ENCODE data around the gene USP5.
A peak's percentile ranks its signal among the peaks of the same experiment; 100 is the strongest.
"Not testable (repeated sequence)": the region's sequence is repeated elsewhere in the genome, so short reads cannot be mapped to it uniquely, and the experiment has no call there.

The USP5 gene

GRCh38 chr12:6843118-6843902 is 8.6 kb upstream of the USP5 start:
- no peak for DNase-seq

- no peak for DNase-seq
Observed at GRCh38 chr12:6845395-6845794, 6.6 kb upstream of the USP5 start.

GRCh38 chr12:6846316-6846869 is 5.6 kb upstream of the USP5 start:
- DNase-seq, result no peak

GRCh38 chr12:6847676-6848075 is 4.3 kb upstream of the USP5 start:
- no peak for DNase-seq

- no peak for DNase-seq
Observed at GRCh38 chr12:6849427-6849826, 2.5 kb upstream of the USP5 start.

- DNase-seq, result no peak
Observed at GRCh38 chr12:6849976-6850560, 1.9 kb upstream of the USP5 start.

- no peak for DNase-seq
Observed at GRCh38 chr12:6850796-6851152, 1.2 kb upstream of the USP5 start.

GRCh38 chr12:6851153-6851920 is 613 bp upstream of the USP5 start, which contains the start of gene CDCA3:
Gene CDCA3 (minus strand): TSS chr12:6851286. CDS start chr12:6850952, 334 bp downstream.
- peak; percentile 96 to 99 (median 98) for DNase-seq

- peak in 1 of 3 experiments; percentile 68 for DNase-seq
Observed at GRCh38 chr12:6852651-6853354, 853 bp downstream of the USP5 start.

GRCh38 chr12:6853626-6854025 is 1.7 kb downstream of the USP5 start:
- DNase-seq, result no peak

- no peak for DNase-seq
Observed at GRCh38 chr12:6854036-6854435, 2.1 kb downstream of the USP5 start.

- no peak for DNase-seq
Observed at GRCh38 chr12:6855322-6855721, 3.4 kb downstream of the USP5 start.

GRCh38 chr12:6858799-6859198 is 6.8 kb downstream of the USP5 start:
- DNase-seq, result no peak

GRCh38 chr12:6860116-6860515 is 8.2 kb downstream of the USP5 start:
- DNase-seq, result no peak

- no peak for DNase-seq
Observed at GRCh38 chr12:6860942-6861341, 9.0 kb downstream of the USP5 start.

- no peak for DNase-seq
Observed at GRCh38 chr12:6861391-6861790, 9.4 kb downstream of the USP5 start.

- no peak for DNase-seq
Observed at GRCh38 chr12:6863033-6863432, 11.1 kb downstream of the USP5 start.

GRCh38 chr12:6863586-6864321 is 11.8 kb downstream of the USP5 start:
- no peak for DNase-seq

GRCh38 chr12:6865307-6865706 is 13.4 kb downstream of the USP5 start:
- not testable (repeated sequence) for DNase-seq

- DNase-seq, result peak in 2 of 3 experiments; percentile 13 to 15
Observed at GRCh38 chr12:6866163-6866919, 14.4 kb downstream of the USP5 start.

GRCh38 chr12:6866920-6867412 is 15.0 kb downstream of the USP5 start:
- no peak for DNase-seq

Data from NCI-H1417 (cell line).